Panc1 (cell line): ENCODE data around the gene PLA2G1B.

Experiments used
- POLR2AphosphoS5 ChIP-seq: IDR thresholded peaks from 2 replicates; pipeline ENCODE4 v1.6.1; 2012; ENCODE audit warnings: mild to moderate bottlenecking, low read depth, low read length, moderate library complexity
- SIN3A ChIP-seq: IDR thresholded peaks from 2 replicates; pipeline ENCODE4 v1.6.1; 2012; ENCODE audit warnings: low read depth, mild to moderate bottlenecking, low read length, moderate library complexity, borderline replicate concordance; ENCODE audit not compliant: insufficient read depth
- TF ChIP-seq, protein P1 (sequence below): fragments of 450-650 bp; IDR thresholded peaks from 2 replicates; pipeline ENCODE4 v1.5.1; 2017; ENCODE audit warnings: mild to moderate bottlenecking
- TF ChIP-seq, protein P2 (sequence below), 2 experiments: IDR thresholded peaks; 2 replicates each; pipeline ENCODE4 v1.6.1; 2011 to 2012; ENCODE audit warnings: low read depth in 2 of 2, control low read depth in 1 of 2, low read length in 1 of 2, mild to moderate bottlenecking in 1 of 2, moderate library complexity in 1 of 2; ENCODE audit not compliant: insufficient read depth in 1 of 2

DNA sequence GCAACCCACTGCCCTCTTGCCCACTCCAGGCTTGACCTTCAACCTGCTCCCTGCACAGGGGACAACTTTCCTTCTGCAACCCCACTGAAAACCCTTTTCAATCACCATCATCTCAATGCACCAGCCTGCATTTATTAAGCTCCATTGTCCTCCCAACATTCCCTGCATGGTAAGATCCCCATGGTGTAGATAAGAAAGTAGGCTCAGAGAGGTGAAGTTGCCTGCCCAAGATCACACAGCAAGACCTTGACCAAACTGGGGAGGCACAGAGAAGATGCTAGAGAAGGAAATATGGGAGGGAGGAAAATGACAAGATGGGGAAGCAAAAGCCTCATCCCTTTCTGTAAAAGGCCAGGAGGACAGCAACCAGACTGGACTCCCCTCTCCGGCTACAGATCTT, 31.5 kb upstream of the PLA2G1B start:
- TF ChIP-seq, protein P1, sequence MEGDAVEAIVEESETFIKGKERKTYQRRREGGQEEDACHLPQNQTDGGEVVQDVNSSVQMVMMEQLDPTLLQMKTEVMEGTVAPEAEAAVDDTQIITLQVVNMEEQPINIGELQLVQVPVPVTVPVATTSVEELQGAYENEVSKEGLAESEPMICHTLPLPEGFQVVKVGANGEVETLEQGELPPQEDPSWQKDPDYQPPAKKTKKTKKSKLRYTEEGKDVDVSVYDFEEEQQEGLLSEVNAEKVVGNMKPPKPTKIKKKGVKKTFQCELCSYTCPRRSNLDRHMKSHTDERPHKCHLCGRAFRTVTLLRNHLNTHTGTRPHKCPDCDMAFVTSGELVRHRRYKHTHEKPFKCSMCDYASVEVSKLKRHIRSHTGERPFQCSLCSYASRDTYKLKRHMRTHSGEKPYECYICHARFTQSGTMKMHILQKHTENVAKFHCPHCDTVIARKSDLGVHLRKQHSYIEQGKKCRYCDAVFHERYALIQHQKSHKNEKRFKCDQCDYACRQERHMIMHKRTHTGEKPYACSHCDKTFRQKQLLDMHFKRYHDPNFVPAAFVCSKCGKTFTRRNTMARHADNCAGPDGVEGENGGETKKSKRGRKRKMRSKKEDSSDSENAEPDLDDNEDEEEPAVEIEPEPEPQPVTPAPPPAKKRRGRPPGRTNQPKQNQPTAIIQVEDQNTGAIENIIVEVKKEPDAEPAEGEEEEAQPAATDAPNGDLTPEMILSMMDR = no peak
- TF ChIP-seq SIN3A (no peak), POLR2AphosphoS5 (no peak)
- TF ChIP-seq, protein P2, sequence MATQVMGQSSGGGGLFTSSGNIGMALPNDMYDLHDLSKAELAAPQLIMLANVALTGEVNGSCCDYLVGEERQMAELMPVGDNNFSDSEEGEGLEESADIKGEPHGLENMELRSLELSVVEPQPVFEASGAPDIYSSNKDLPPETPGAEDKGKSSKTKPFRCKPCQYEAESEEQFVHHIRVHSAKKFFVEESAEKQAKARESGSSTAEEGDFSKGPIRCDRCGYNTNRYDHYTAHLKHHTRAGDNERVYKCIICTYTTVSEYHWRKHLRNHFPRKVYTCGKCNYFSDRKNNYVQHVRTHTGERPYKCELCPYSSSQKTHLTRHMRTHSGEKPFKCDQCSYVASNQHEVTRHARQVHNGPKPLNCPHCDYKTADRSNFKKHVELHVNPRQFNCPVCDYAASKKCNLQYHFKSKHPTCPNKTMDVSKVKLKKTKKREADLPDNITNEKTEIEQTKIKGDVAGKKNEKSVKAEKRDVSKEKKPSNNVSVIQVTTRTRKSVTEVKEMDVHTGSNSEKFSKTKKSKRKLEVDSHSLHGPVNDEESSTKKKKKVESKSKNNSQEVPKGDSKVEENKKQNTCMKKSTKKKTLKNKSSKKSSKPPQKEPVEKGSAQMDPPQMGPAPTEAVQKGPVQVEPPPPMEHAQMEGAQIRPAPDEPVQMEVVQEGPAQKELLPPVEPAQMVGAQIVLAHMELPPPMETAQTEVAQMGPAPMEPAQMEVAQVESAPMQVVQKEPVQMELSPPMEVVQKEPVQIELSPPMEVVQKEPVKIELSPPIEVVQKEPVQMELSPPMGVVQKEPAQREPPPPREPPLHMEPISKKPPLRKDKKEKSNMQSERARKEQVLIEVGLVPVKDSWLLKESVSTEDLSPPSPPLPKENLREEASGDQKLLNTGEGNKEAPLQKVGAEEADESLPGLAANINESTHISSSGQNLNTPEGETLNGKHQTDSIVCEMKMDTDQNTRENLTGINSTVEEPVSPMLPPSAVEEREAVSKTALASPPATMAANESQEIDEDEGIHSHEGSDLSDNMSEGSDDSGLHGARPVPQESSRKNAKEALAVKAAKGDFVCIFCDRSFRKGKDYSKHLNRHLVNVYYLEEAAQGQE (IDR thresholded peaks at IDR 0.05; ENCODE audit: insufficient read depth in 1 of 2, low read depth in 2 of 2, low read length in 1 of 2) = no peak
